H1 (cell line): Measurements from ENCODE around the gene MGLL. TPM values are rescaled to one million over a fixed set of nuclear protein-coding genes. Genes with fewer than 3 reads are reported as not detected.

ENCODE experiments used
- CTCF ChIA-PET: fragments of 300-600 bp; sonication (Branson Sonifier 250); formaldehyde crosslinking; loops from one replicate; lab custom pipeline; 2021; ENCODE audit not compliant: partially characterized antibody; lab: Charles Lee
- POLR2A ChIA-PET: fragments of 300-600 bp; sonication (Branson Sonifier 250); formaldehyde crosslinking; loops from one replicate; lab custom pipeline; 2021; ENCODE audit warnings: inconsistent platforms; ENCODE audit not compliant: partially characterized antibody; lab: Charles Lee
- DNase-seq, 2 experiments: peaks; one replicate each; pipeline versions ENCODE4 v3.0.0 to v3.0.0-alpha.2; 2010 to 2022; ENCODE audit warnings: low spot score in 2 of 2, low read depth in 1 of 2, mixed read lengths in 1 of 2
- FAIRE-seq: peaks from 2 replicates; lab custom pipeline; 2011; peaks lifted over from hg19 to GRCh38; lab: Jason Lieb, UNC
- H2AFZ ChIP-seq: 2 replicates; pipeline ENCODE4 v1.8.1; 2012; ENCODE audit warnings: low read length, inconsistent platforms
- H2AK5ac ChIP-seq: 2 replicates; pipeline ENCODE4 v1.6.1; 2013; ENCODE audit warnings: low read depth, low read length
- H2BK120ac ChIP-seq: replicated peaks from 2 replicates; pipeline ENCODE3; 2013; ENCODE audit warnings: low read depth, low read length, inconsistent platforms
- H2BK12ac ChIP-seq: 2 replicates; pipeline ENCODE4 v1.6.1; 2013; ENCODE audit warnings: low read depth, low read length
- H2BK15ac ChIP-seq: 2 replicates; pipeline ENCODE4 v1.6.1; 2013; ENCODE audit warnings: low read length
- H2BK20ac ChIP-seq: 2 replicates; pipeline ENCODE4 v1.6.1; 2013; ENCODE audit warnings: low read length
- H2BK5ac ChIP-seq: 2 replicates; pipeline ENCODE4 v1.6.1; 2013; ENCODE audit warnings: low read depth, low read length
- H3K14ac ChIP-seq: 2 replicates; pipeline ENCODE4 v1.6.1; 2013; ENCODE audit warnings: inconsistent platforms; ENCODE audit not compliant: insufficient read length
- H3K18ac ChIP-seq: 2 replicates; pipeline ENCODE4 v1.6.1; 2013; ENCODE audit warnings: low read length; ENCODE audit errors: extremely low read depth
- H3K23ac ChIP-seq: 2 replicates; pipeline ENCODE4 v1.6.1; 2013; ENCODE audit warnings: inconsistent platforms; ENCODE audit not compliant: insufficient read length
- H3K23me2 ChIP-seq: 2 replicates; pipeline ENCODE4 v1.6.1; 2013; ENCODE audit warnings: low read depth, low read length
- H3K27ac ChIP-seq: 2 replicates; pipeline ENCODE4 v1.6.1; 2011; ENCODE audit warnings: low read depth, low read length, inconsistent platforms
- H3K27me3 ChIP-seq, 4 experiments: replicated peaks in 1 of 4; 1 replicate in 1 of 4; 2 replicates in 3 of 4; pipeline versions ENCODE4 v1.6.1 to v1.8.1; 2011 to 2013; ENCODE audit warnings: low read length in 3 of 4, mild to moderate bottlenecking in 3 of 4, inconsistent platforms in 2 of 4, mixed read lengths in 2 of 4, moderate library complexity in 1 of 4; ENCODE audit not compliant: control insufficient read depth in 3 of 4, insufficient read depth in 3 of 4; ENCODE audit errors: extremely low read depth in 1 of 4
- H3K36me3 ChIP-seq, 4 experiments: 2 replicates each; pipeline versions ENCODE4 v1.6.1 to v1.8.1; 2011 to 2013; ENCODE audit warnings: mild to moderate bottlenecking in 4 of 4, low read length in 3 of 4, moderate library complexity in 2 of 4, control low read depth in 1 of 4, inconsistent platforms in 1 of 4; ENCODE audit not compliant: insufficient read depth in 4 of 4, control insufficient read depth in 2 of 4
- H3K4ac ChIP-seq: replicated peaks from 2 replicates; pipeline ENCODE3; 2013; ENCODE audit warnings: low read length, low read depth, mixed read lengths, inconsistent platforms; ENCODE audit not compliant: insufficient read length
- H3K4me1 ChIP-seq, 4 experiments: replicated peaks in 1 of 4; 1 replicate in 1 of 4; 2 replicates in 3 of 4; pipeline versions ENCODE4 v1.6.1 to v1.8.1; 2011 to 2013; ENCODE audit warnings: low read length in 3 of 4, inconsistent platforms in 2 of 4, mixed read lengths in 1 of 4; ENCODE audit not compliant: insufficient read depth in 4 of 4, control insufficient read depth in 3 of 4
- H3K4me2 ChIP-seq, 2 experiments: 2 replicates each; pipeline versions ENCODE4 v1.6.1 to v1.8.1; 2011 to 2013; ENCODE audit warnings: low read depth in 2 of 2, low read length in 2 of 2, control low read depth in 1 of 2, inconsistent platforms in 1 of 2, mild to moderate bottlenecking in 1 of 2; ENCODE audit not compliant: insufficient read depth in 1 of 2
- H3K4me3 ChIP-seq, 4 experiments: fragments of 200-600, 300-600 bp in 1 of 4; sonication (generic), shearing (Covaris generic), sonication (Bioruptor Twin) in 1 of 4; 2 replicates each; pipeline versions ENCODE4 v1.5.1 to v1.8.1; 2011 to 2016; ENCODE audit warnings: low read length in 4 of 4, low read depth in 3 of 4, control low read depth in 2 of 4, inconsistent platforms in 2 of 4, mild to moderate bottlenecking in 2 of 4, mixed read lengths in 1 of 4, moderate library complexity in 1 of 4; ENCODE audit not compliant: insufficient read depth in 2 of 4; ENCODE audit errors: extremely low read depth in 1 of 4
- H3K56ac ChIP-seq: replicated peaks from 2 replicates; pipeline ENCODE3; 2013; ENCODE audit warnings: low read depth, mild to moderate bottlenecking, mixed read lengths, low read length, inconsistent platforms; ENCODE audit not compliant: insufficient read length
- H3K79me1 ChIP-seq: 2 replicates; pipeline ENCODE4 v1.6.1; 2013; ENCODE audit warnings: low read depth, low read length, control low read depth
- H3K79me2 ChIP-seq, 2 experiments: 2 replicates each; pipeline versions ENCODE4 v1.6.1 to v1.8.1; 2012 to 2013; ENCODE audit warnings: low read length in 2 of 2, mild to moderate bottlenecking in 2 of 2, inconsistent platforms in 1 of 2; ENCODE audit not compliant: insufficient read depth in 2 of 2, control insufficient read depth in 1 of 2
- H3K9ac ChIP-seq, 4 experiments: replicated peaks in 1 of 4; 1 replicate in 1 of 4; 2 replicates in 3 of 4; pipeline versions ENCODE4 v1.6.1 to v1.8.1; 2011 to 2013; ENCODE audit warnings: low read depth in 3 of 4, low read length in 3 of 4, control low read depth in 2 of 4, mild to moderate bottlenecking in 2 of 4, moderate library complexity in 2 of 4, inconsistent platforms in 1 of 4; ENCODE audit errors: extremely low read depth in 1 of 4
- H3K9me3 ChIP-seq, 2 experiments: 2 replicates each; pipeline versions ENCODE4 v1.6.1 to v1.8.1; 2012 to 2013; ENCODE audit warnings: mild to moderate bottlenecking in 2 of 2, moderate library complexity in 2 of 2, control low read depth in 1 of 2, inconsistent platforms in 1 of 2, low read depth in 1 of 2, low read length in 1 of 2, mixed read lengths in 1 of 2; ENCODE audit not compliant: insufficient read depth in 2 of 2
- H4K20me1 ChIP-seq, 2 experiments: replicated peaks in 1 of 2; 2 replicates each; pipeline versions ENCODE3 to v1.8.1; 2011 to 2013; ENCODE audit warnings: inconsistent platforms in 2 of 2, low read length in 2 of 2, mild to moderate bottlenecking in 1 of 2; ENCODE audit not compliant: insufficient read depth in 2 of 2, control insufficient read depth in 1 of 2
- H4K5ac ChIP-seq: 2 replicates; pipeline ENCODE4 v1.6.1; 2013; ENCODE audit warnings: low read length, low read depth, mixed read lengths, inconsistent platforms; ENCODE audit not compliant: insufficient read length
- H4K8ac ChIP-seq: 2 replicates; pipeline ENCODE4 v1.8.0; 2013; ENCODE audit warnings: mild to moderate bottlenecking, moderate library complexity, low read length, inconsistent platforms; ENCODE audit not compliant: insufficient read depth; ENCODE audit errors: extremely low read depth
- H4K91ac ChIP-seq: replicated peaks from 2 replicates; pipeline ENCODE3; 2013; ENCODE audit warnings: low read length, mixed read lengths, inconsistent platforms; ENCODE audit not compliant: insufficient read length
- ASH2L ChIP-seq: fragments of 200-600, 300-600 bp; sonication (generic); IDR thresholded peaks from one replicate; pipeline ENCODE4 v1.7.1; 2017; ENCODE audit warnings: low read length
- BACH1 ChIP-seq: IDR thresholded peaks from 2 replicates; pipeline ENCODE4 v1.6.1; 2012; ENCODE audit warnings: low read length, improper control_type of control experiment
- CBX5 ChIP-seq: fragments of 300-800, 300-1000 bp; sonication (generic); IDR thresholded peaks from 2 replicates; pipeline ENCODE4 v1.7.1; 2016; ENCODE audit warnings: antibody characterized with exemption, low read length, low read depth
- CEBPB ChIP-seq: IDR thresholded peaks from 2 replicates; pipeline ENCODE4 v1.6.1; 2012; ENCODE audit warnings: low read depth, low read length
- CHD1 ChIP-seq: IDR thresholded peaks from 2 replicates; pipeline ENCODE4 v1.6.1; 2012; ENCODE audit warnings: low read depth, low read length, improper control_type of control experiment
- CREB1 ChIP-seq: IDR thresholded peaks from 2 replicates; pipeline ENCODE4 v1.6.1; 2012; ENCODE audit warnings: inconsistent platforms
- GABPA ChIP-seq: IDR thresholded peaks from 2 replicates; pipeline ENCODE4 v1.6.1; 2011; ENCODE audit warnings: mild to moderate bottlenecking, low read length, moderate library complexity, borderline replicate concordance; ENCODE audit not compliant: insufficient read depth
- GTF2F1 ChIP-seq: IDR thresholded peaks from 2 replicates; pipeline ENCODE4 v1.6.1; 2012; ENCODE audit warnings: low read depth, low read length, improper control_type of control experiment, borderline replicate concordance
- JUN ChIP-seq: IDR thresholded peaks from 2 replicates; pipeline ENCODE4 v1.6.1; 2011; ENCODE audit warnings: low read depth, mild to moderate bottlenecking, improper control_type of control experiment, low read length
- RBBP5 ChIP-seq: IDR thresholded peaks from 2 replicates; pipeline ENCODE4 v1.7.1; 2012; ENCODE audit warnings: low read depth, mild to moderate bottlenecking, inconsistent platforms, low read length, moderate library complexity, borderline replicate concordance
- SUZ12 ChIP-seq: fragments of 200-600 bp; sonication (generic); IDR thresholded peaks from 2 replicates; pipeline ENCODE4 v1.6.1; 2012; ENCODE audit warnings: mild to moderate bottlenecking, inconsistent platforms, low read length, moderate library complexity, mixed read lengths
- TAF1 ChIP-seq: IDR thresholded peaks from 2 replicates; pipeline ENCODE4 v1.6.1; 2011; ENCODE audit warnings: mild to moderate bottlenecking, low read depth, low read length
- WGBS, 2 experiments: shearing (Covaris generic) in 1 of 2; methylation state at CpG; one replicate each; pipeline versions ENCODE4 v1.1.6 to v1.1.7; 2013 to 2015; ENCODE audit warnings: low lambda C conversion rate in 2 of 2, mixed read lengths in 2 of 2, inconsistent platforms in 1 of 2, low coverage in 1 of 2, missing lambda C conversion rate in 1 of 2; ENCODE audit not compliant: insufficient replicate concordance in 2 of 2, insufficient coverage in 1 of 2, insufficient read length in 1 of 2; ENCODE audit errors: extremely low coverage in 1 of 2, missing lambda C conversion rate in 1 of 2; 5-methylcytosine and 5-hydroxymethylcytosine counted together
- polyA plus RNA-seq, 7 experiments: library from polyadenylated mRNA; depleted of rRNA in 3 of 7; stranded (reverse) in 5 of 7; unstranded in 2 of 7; fragments of >200 nt in 5 of 7; fragments of 200-250 nt in 2 of 7; gene quantifications; 1 replicate in 5 of 7; 2 replicates in 1 of 7; 4 replicates in 1 of 7; pipeline versions ENCODE4 v1.2.1 to v1.2.3, GENCODE V29; 2011 to 2013; ENCODE audit warnings: missing spikeins in 2 of 7, mixed read lengths in 2 of 7
- total RNA-seq: library from RNA; stranded (reverse); fragmentation: NEBNext Ultra II Directional; extraction: Animal tissue kit (Norgen Biotek cat#: 25700); gene quantifications from 2 replicates; pipeline ENCODE4 v1.2.1, GENCODE V29; 2021
- TF ChIP-seq, protein P1 (sequence below): IDR thresholded peaks from 2 replicates; pipeline ENCODE4 v1.6.1; 2012; ENCODE audit warnings: low read length, inconsistent platforms

The MGLL gene
- total and polyA plus RNA-seq, 2 of the 8 experiments (the other 6 are each of a cell fraction or from before 2014, with no cell fraction given), result 0.05 to 0.34 TPM

DNA sequence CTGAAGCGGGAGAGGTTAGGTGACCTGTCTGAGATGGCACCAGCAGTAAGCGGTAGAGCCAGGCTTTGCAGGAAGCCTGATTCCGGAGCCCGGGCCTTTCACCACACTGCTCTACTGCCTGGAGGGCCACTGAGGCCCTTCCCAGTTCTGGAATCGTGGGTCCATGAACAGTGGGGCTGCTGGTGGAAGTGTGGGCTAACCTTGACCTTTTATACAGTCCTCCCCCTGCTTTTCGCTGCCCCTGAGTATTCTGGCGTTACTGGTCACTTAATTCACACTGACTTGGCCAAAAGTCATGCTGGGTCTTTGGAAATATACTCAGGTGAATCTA is 152.1 kb downstream of the MGLL start:
- Histone ChIP-seq H4K91ac (no peak overlapping the region), H3K36me3 (peaks cover 0 to 3% (median 0%) of the 10 kb centered on the region in 4 experiments; a peak in 1 of 8 replicates), H3K14ac (no peak overlapping the region), H3K18ac (no peak overlapping the region), H3K79me1 (no peaks in the 10 kb centered on the region), H4K5ac (no peak overlapping the region), H2BK120ac (no peak overlapping the region), H2AFZ (no peak overlapping the region), H2BK20ac (no peak overlapping the region), H3K27ac (no peak overlapping the region), H2AK5ac (no peak overlapping the region), H3K23me2 (peaks cover 12% of the 10 kb centered on the region; the same call in 1 of the 2 replicates), H3K4me3 (no peak overlapping the region), H2BK12ac (no peak overlapping the region), H3K4me2 (no peak overlapping the region), H3K9ac (no peak overlapping the region), H3K79me2 (no peaks in the 10 kb centered on the region), H2BK15ac (no peak overlapping the region), H3K9me3 (no peaks in the 10 kb centered on the region), H3K4me1 (peaks cover 0 to 14% (median 10%) of the 10 kb centered on the region in 4 experiments; a peak in 6 of 7 replicates), H4K20me1 (no peaks in the 10 kb centered on the region), H2BK5ac (no peak overlapping the region), H3K27me3 (no peaks in the 10 kb centered on the region; a peak in 2 of 7 replicates), H4K8ac (no peak overlapping the region), H3K56ac (no peak overlapping the region), H3K4ac (no peak overlapping the region), H3K23ac (no peak overlapping the region)
- ChIA-PET CTCF (interaction anchor here (1.2 to 3.5 kb wide), 3 partner anchors 10 to 42 kb away, joined by 3 to 17 read pairs (median 8); no protein-coding TSS in a partner anchor), POLR2A (interaction anchor here (0.9 to 1.4 kb wide), 2 partner anchors 9 to 72 kb away, joined by 4 to 5 read pairs; no protein-coding TSS in a partner anchor)
- FAIRE-seq (no peak), DNase-seq (no peak)
- 85% methylated on average over 7 of the region's 7 CpGs; no CpG with 5 or more reads in 1 of the 2 experiments for WGBS, 2 experiments
- TF ChIP-seq SUZ12, result no peak
- TF ChIP-seq ASH2L, result no peak
- TF ChIP-seq CEBPB, result no peak
- no peak for TF ChIP-seq CBX5
- no peak for TF ChIP-seq JUN
- TF ChIP-seq GABPA, result no peak
- no peak for TF ChIP-seq CHD1
- no peak for TF ChIP-seq RBBP5
- TF ChIP-seq, protein P1, sequence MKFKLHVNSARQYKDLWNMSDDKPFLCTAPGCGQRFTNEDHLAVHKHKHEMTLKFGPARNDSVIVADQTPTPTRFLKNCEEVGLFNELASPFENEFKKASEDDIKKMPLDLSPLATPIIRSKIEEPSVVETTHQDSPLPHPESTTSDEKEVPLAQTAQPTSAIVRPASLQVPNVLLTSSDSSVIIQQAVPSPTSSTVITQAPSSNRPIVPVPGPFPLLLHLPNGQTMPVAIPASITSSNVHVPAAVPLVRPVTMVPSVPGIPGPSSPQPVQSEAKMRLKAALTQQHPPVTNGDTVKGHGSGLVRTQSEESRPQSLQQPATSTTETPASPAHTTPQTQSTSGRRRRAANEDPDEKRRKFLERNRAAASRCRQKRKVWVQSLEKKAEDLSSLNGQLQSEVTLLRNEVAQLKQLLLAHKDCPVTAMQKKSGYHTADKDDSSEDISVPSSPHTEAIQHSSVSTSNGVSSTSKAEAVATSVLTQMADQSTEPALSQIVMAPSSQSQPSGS, result no peak
- TF ChIP-seq BACH1, result no peak
- TF ChIP-seq TAF1, result no peak
- TF ChIP-seq CREB1, result no peak
- no peak for TF ChIP-seq GTF2F1
